Panc1 (cell line): ENCODE results near the gene FYN.

Source experiments
- POLR2AphosphoS5 ChIP-seq: IDR thresholded peaks from 2 replicates; pipeline ENCODE4 v1.6.1; 2012; ENCODE audit warnings: mild to moderate bottlenecking, low read depth, low read length, moderate library complexity
- SIN3A ChIP-seq: IDR thresholded peaks from 2 replicates; pipeline ENCODE4 v1.6.1; 2012; ENCODE audit warnings: low read depth, mild to moderate bottlenecking, low read length, moderate library complexity, borderline replicate concordance; ENCODE audit not compliant: insufficient read depth
- TCF7L2 ChIP-seq: IDR thresholded peaks from 2 replicates; pipeline ENCODE4 v1.6.1; 2011; ENCODE audit warnings: mild to moderate bottlenecking, low read depth, low read length, inconsistent platforms
- TF ChIP-seq, protein P1 (sequence below): fragments of 450-650 bp; IDR thresholded peaks from 2 replicates; pipeline ENCODE4 v1.5.1; 2017; ENCODE audit warnings: mild to moderate bottlenecking
- TF ChIP-seq, protein P2 (sequence below), 2 experiments: IDR thresholded peaks; 2 replicates each; pipeline ENCODE4 v1.6.1; 2011 to 2012; ENCODE audit warnings: low read depth in 2 of 2, control low read depth in 1 of 2, low read length in 1 of 2, mild to moderate bottlenecking in 1 of 2, moderate library complexity in 1 of 2; ENCODE audit not compliant: insufficient read depth in 1 of 2

DNA sequence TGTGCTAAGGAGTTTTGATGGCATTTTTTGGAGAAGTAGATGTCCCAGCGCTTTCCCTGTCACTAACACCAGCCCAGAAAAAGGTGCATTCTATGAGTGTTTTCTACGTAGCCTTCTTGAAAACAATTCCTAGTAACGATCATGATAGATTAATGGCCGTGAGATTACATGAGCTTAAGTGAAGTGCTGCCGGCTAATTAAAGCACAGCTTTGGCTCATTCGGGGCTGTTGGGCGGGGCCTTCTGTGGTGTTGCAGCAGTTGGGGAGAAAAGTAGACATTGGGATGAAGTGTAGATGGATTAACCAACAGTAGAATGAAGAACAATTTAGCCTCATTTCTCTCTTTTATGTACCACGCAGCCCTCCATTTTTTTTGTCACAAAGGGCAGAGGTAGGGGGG, 246.8 kb downstream of the FYN start:
- TF ChIP-seq, protein P1, sequence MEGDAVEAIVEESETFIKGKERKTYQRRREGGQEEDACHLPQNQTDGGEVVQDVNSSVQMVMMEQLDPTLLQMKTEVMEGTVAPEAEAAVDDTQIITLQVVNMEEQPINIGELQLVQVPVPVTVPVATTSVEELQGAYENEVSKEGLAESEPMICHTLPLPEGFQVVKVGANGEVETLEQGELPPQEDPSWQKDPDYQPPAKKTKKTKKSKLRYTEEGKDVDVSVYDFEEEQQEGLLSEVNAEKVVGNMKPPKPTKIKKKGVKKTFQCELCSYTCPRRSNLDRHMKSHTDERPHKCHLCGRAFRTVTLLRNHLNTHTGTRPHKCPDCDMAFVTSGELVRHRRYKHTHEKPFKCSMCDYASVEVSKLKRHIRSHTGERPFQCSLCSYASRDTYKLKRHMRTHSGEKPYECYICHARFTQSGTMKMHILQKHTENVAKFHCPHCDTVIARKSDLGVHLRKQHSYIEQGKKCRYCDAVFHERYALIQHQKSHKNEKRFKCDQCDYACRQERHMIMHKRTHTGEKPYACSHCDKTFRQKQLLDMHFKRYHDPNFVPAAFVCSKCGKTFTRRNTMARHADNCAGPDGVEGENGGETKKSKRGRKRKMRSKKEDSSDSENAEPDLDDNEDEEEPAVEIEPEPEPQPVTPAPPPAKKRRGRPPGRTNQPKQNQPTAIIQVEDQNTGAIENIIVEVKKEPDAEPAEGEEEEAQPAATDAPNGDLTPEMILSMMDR = no peak
- TF ChIP-seq POLR2AphosphoS5 (no peak), SIN3A (no peak), TCF7L2 (no peak)
- TF ChIP-seq, protein P2, sequence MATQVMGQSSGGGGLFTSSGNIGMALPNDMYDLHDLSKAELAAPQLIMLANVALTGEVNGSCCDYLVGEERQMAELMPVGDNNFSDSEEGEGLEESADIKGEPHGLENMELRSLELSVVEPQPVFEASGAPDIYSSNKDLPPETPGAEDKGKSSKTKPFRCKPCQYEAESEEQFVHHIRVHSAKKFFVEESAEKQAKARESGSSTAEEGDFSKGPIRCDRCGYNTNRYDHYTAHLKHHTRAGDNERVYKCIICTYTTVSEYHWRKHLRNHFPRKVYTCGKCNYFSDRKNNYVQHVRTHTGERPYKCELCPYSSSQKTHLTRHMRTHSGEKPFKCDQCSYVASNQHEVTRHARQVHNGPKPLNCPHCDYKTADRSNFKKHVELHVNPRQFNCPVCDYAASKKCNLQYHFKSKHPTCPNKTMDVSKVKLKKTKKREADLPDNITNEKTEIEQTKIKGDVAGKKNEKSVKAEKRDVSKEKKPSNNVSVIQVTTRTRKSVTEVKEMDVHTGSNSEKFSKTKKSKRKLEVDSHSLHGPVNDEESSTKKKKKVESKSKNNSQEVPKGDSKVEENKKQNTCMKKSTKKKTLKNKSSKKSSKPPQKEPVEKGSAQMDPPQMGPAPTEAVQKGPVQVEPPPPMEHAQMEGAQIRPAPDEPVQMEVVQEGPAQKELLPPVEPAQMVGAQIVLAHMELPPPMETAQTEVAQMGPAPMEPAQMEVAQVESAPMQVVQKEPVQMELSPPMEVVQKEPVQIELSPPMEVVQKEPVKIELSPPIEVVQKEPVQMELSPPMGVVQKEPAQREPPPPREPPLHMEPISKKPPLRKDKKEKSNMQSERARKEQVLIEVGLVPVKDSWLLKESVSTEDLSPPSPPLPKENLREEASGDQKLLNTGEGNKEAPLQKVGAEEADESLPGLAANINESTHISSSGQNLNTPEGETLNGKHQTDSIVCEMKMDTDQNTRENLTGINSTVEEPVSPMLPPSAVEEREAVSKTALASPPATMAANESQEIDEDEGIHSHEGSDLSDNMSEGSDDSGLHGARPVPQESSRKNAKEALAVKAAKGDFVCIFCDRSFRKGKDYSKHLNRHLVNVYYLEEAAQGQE (IDR thresholded peaks at IDR 0.05; ENCODE audit: insufficient read depth in 1 of 2, low read depth in 2 of 2, low read length in 1 of 2) = no peak
